IPS DF 6.9 (cell line): ENCODE data around the gene MLN.
A peak's percentile ranks its signal among the peaks of the same experiment; 100 is the strongest.

ENCODE experiments used
- DNase-seq: peaks from one replicate; pipeline ENCODE4 v3.0.0-alpha.2; 2013; ENCODE audit warnings: low read depth, low spot score
- H3K27ac ChIP-seq: one replicate; pipeline ENCODE4 v1.5.1; 2013; ENCODE audit warnings: low read length, control low read depth
- H3K27me3 ChIP-seq: 2 replicates; pipeline ENCODE4 v1.6.1; 2013; ENCODE audit warnings: mild to moderate bottlenecking, low read length; ENCODE audit not compliant: control insufficient read depth, insufficient read depth
- H3K36me3 ChIP-seq: 2 replicates; pipeline ENCODE4 v1.6.1; 2013; ENCODE audit warnings: low read length; ENCODE audit not compliant: control insufficient read depth, insufficient read depth
- H3K4me1 ChIP-seq: 2 replicates; pipeline ENCODE4 v1.6.1; 2013; ENCODE audit warnings: low read length; ENCODE audit not compliant: control insufficient read depth, insufficient read depth
- H3K4me3 ChIP-seq: 2 replicates; pipeline ENCODE4 v1.5.1; 2013; ENCODE audit warnings: mild to moderate bottlenecking, low read length
- H3K9me3 ChIP-seq: 2 replicates; pipeline ENCODE4 v1.6.1; 2013; ENCODE audit warnings: low read length, inconsistent platforms; ENCODE audit not compliant: control insufficient read depth, insufficient read depth
- WGBS: extraction: QIAGEN DNeasy Blood & Tissue Kit; methylation state at CpG from one replicate; pipeline ENCODE4 v1.1.7; 2013; ENCODE audit warnings: mixed read lengths, missing lambda C conversion rate; ENCODE audit not compliant: insufficient read length, insufficient coverage; 5-methylcytosine and 5-hydroxymethylcytosine counted together

The MLN gene

GRCh38 chr6:33771146-33772081, 32.4 kb downstream of the MLN start:
- H3K4me1 ChIP-seq: peaks cover 13% of the 10 kb centered on the region; the same call in 1 of the 2 replicates

GRCh38 chr6:33770833-33771145, 33.0 kb downstream of the MLN start:
- no CpG with 5 or more reads among the region's 3 CpGs for WGBS
- Histone ChIP-seq H3K9me3 (no peaks in the 10 kb centered on the region), H3K4me1 (peaks cover 13% of the 10 kb centered on the region; the same call in 1 of the 2 replicates), H3K36me3 (peaks cover 23% of the 10 kb centered on the region), H3K27me3 (no peaks in the 10 kb centered on the region), H3K4me3 (no peak overlapping the region), H3K27ac (no peak overlapping the region)
- no peak for DNase-seq

More at GRCh38 chr6:33771146-33772081, 32.4 kb downstream of the MLN start:
- H3K27me3 ChIP-seq: no peaks in the 10 kb centered on the region
- DNase-seq: peak; percentile 82
- H3K9me3 ChIP-seq: no peaks in the 10 kb centered on the region
- no peak overlapping the region for H3K27ac ChIP-seq
- no CpG with 5 or more reads among the region's 47 CpGs for WGBS
- H3K4me3 ChIP-seq: no peak overlapping the region
- H3K36me3 ChIP-seq: peaks cover 30% of the 10 kb centered on the region

- no peaks in the 10 kb centered on the region for H3K9me3 ChIP-seq
- no peak overlapping the region for H3K4me3 ChIP-seq
- peaks cover 20% of the 10 kb centered on the region for H3K36me3 ChIP-seq
- no peak overlapping the region for H3K27ac ChIP-seq
- WGBS: no CpG with 5 or more reads among the region's 14 CpGs
- H3K4me1 ChIP-seq: peaks cover 13% of the 10 kb centered on the region
- DNase-seq: no peak
- H3K27me3 ChIP-seq: no peaks in the 10 kb centered on the region
These were observed 33.5 kb downstream of the MLN start for GRCh38 chr6:33770124-33770832.

GRCh38 chr6:33769248-33769821, 34.5 kb downstream of the MLN start:
- no CpG with 5 or more reads among the region's 10 CpGs for WGBS
- H3K9me3 ChIP-seq: no peaks in the 10 kb centered on the region
- no peak overlapping the region for H3K4me3 ChIP-seq
- no peak for DNase-seq
- H3K27ac ChIP-seq: no peak overlapping the region
- peaks cover 14% of the 10 kb centered on the region for H3K36me3 ChIP-seq
- H3K27me3 ChIP-seq: no peaks in the 10 kb centered on the region
- peaks cover 13% of the 10 kb centered on the region for H3K4me1 ChIP-seq

DNA sequence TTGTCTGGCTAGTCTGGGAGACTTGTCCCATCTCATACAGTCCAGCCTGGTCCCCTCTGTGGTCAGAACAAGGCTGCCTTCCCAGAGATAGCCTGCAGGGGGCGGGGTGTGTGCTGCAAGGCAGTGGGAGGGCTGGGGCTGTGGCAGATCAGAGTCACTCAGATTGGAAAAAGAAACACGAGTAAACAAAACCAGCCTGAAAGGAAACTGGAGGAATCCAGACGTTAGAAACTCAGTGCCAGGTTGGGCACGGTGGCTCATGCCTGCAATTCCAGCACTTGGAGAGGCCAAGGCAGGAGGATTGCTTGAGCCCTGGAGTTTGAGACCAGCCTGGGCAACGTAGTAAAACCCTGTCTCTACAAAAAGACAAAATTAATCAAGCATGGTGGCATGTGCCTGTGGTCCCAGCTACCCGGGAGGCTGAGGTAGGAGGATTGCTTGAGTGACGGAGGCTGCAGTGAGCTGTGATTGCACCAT, 35.1 kb downstream of the MLN start:
- H3K4me3 ChIP-seq: no peak overlapping the region
- no peak for DNase-seq
- H3K9me3 ChIP-seq: no peaks in the 10 kb centered on the region
- peaks cover 13% of the 10 kb centered on the region for H3K36me3 ChIP-seq
- H3K27ac ChIP-seq: no peak overlapping the region
- H3K27me3 ChIP-seq: no peaks in the 10 kb centered on the region
- H3K4me1 ChIP-seq: peaks cover 13% of the 10 kb centered on the region
- no CpG with 5 or more reads among the region's 7 CpGs for WGBS

- no peaks in the 10 kb centered on the region for H3K27me3 ChIP-seq
- no peak for DNase-seq
- no peak overlapping the region for H3K27ac ChIP-seq
- H3K9me3 ChIP-seq: no peaks in the 10 kb centered on the region
- WGBS: no CpG with 5 or more reads among the region's 11 CpGs
- no peak overlapping the region for H3K4me3 ChIP-seq
- peaks cover 13% of the 10 kb centered on the region for H3K4me1 ChIP-seq
- H3K36me3 ChIP-seq: peaks cover 2% of the 10 kb centered on the region; the same call in 1 of the 2 replicates
These were observed 36.6 kb downstream of the MLN start for GRCh38 chr6:33766921-33767907.

DNA sequence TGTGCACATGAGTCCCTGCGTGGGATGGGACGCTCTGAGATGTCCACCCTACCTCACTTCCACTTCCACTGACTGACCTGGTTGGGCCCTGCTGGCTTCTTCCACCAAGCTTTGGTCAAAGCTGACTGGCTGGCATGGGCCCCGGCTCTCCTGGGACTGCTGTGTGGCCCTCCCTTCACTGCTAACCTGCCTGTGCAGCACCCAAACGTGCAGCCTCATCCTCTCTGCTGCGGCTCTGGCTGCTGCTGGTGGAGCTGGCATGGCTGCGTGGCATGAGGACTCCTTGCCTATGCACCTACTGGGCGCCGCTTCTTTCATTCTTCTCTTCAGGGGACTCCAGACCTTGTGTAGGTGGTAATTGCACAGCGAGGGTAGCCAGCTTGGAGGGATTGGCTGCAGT, 38.4 kb downstream of the MLN start:
- WGBS: no CpG with 5 or more reads among the region's 9 CpGs
- no peaks in the 10 kb centered on the region for H3K36me3 ChIP-seq
- H3K27me3 ChIP-seq: no peaks in the 10 kb centered on the region
- no peak for DNase-seq
- H3K27ac ChIP-seq: no peak overlapping the region
- peaks cover 5% of the 10 kb centered on the region for H3K4me1 ChIP-seq
- no peaks in the 10 kb centered on the region for H3K9me3 ChIP-seq
- H3K4me3 ChIP-seq: no peak overlapping the region

- WGBS: no CpG with 5 or more reads among the region's 2 CpGs
- Histone ChIP-seq H3K27me3 (no peaks in the 10 kb centered on the region), H3K4me1 (no peaks in the 10 kb centered on the region; the same call in 1 of the 2 replicates), H3K4me3 (no peak overlapping the region), H3K27ac (no peak overlapping the region), H3K36me3 (no peaks in the 10 kb centered on the region), H3K9me3 (no peaks in the 10 kb centered on the region)
- DNase-seq: no peak
These were observed 39.8 kb downstream of the MLN start for GRCh38 chr6:33764036-33764435.

DNA sequence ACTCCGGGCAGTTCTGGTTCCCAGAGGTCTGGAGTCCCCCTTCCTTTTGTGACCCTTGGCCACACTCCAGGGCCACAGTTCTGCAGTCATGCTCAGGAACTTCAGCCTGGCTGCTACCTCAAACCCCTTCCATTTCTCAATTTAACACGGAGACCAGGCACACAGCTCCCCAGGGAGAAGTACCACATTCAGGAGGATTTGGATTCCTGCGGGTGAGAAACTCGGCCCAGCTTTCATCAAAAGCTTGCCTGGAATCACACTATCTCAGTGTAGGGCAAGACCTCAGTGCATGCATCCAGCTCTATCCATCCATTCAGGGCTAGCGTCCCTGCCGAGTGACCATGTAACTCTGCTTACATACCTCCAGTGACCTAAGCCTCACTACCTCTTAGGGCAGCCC, 40.3 kb downstream of the MLN start:
- WGBS: no CpG with 5 or more reads among the region's 6 CpGs

More for the DNA sequence above, 40.3 kb downstream of the MLN start:
- H3K9me3 ChIP-seq: no peaks in the 10 kb centered on the region
- H3K27ac ChIP-seq: no peak overlapping the region
- H3K36me3 ChIP-seq: no peaks in the 10 kb centered on the region
- H3K27me3 ChIP-seq: no peaks in the 10 kb centered on the region
- H3K4me1 ChIP-seq: no peaks in the 10 kb centered on the region; the same call in 1 of the 2 replicates
- DNase-seq: no peak
- H3K4me3 ChIP-seq: no peak overlapping the region
